Jurkat, Clone E6-1 (cell line): Measurements from ENCODE around the gene PRDM16.

Experiments used
- DNase-seq: peaks from one replicate; pipeline ENCODE4 v3.0.0-alpha.2; 2011; ENCODE audit warnings: low read depth, low spot score
- H3K4me3 ChIP-seq: 2 replicates; pipeline ENCODE4 v1.5.1; 2011; ENCODE audit warnings: mild to moderate bottlenecking, low read length, control low read depth, moderate library complexity

The PRDM16 gene

DNA sequence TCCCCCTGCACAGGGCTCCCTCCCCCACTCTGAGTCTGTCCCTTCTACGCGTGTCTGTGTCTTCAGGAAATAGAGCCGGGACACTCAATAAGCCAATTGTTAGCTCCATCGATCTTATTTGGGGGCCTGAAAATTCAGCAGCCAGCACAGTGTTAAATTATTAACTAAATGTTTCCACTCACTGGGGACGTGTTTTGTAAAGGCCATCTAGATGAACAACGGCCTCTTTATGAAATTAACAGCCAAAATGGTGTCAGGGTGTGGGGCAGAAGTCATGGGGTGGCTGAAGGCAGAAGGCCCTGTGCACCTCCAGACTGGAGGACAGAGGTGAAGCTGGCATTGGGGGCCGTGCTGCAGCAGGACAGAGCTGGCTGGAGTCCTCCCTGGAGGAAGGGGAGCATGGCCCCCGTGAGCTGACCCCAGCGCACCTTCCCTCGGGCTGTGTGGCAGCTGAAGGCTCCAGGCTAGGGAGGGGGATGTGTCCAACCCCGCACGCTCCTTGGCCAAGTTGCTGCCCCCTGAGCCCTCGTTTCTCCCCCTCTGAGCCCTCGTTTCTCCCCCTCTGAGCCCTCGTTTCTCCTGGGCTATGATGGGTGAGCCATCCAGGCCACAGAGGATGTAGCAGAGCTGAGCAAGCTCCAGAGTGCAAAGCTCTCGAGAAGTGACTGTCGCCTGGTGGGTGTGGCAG lies 271.7 kb downstream of the PRDM16 start:
- no peak overlapping the region for H3K4me3 ChIP-seq
- no peak for DNase-seq

DNA sequence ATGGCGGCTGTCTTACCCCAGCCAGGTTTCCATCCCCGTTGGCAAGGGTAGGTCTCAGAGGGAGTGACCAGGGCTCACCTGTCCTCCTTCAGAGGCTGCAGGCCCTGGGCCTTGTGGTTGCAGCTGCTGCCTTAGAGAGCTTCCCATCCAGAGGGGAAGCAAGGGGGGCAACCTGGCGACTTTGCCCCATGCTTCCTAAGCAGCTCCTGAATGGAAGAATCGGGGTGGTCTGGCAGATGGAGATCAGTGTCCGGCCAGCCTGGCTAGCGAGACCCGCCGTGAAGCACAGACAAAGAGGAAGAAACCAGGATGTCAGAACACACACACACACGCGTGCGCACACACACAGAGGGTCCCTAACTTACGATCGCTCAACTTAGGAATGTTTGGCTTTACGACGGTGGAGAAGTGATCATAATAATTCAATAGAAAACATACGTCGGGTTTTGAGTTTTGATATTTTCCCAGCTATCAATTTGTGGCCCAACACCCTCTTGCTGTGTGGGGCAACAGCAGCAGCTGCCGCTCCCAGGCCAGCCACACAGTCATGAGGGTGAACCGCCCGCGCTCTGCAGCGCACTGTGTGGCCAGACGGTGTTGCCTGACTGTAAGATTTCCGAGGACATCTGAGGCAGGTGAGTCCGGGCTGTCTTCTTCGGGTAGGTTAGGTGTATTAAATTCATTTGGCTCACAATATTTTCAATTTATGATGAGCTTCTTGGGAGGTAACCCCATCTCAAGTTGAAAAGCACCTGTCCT lies 272.4 kb downstream of the PRDM16 start:
- DNase-seq, result no peak
- H3K4me3 ChIP-seq, result no peak overlapping the region

DNA sequence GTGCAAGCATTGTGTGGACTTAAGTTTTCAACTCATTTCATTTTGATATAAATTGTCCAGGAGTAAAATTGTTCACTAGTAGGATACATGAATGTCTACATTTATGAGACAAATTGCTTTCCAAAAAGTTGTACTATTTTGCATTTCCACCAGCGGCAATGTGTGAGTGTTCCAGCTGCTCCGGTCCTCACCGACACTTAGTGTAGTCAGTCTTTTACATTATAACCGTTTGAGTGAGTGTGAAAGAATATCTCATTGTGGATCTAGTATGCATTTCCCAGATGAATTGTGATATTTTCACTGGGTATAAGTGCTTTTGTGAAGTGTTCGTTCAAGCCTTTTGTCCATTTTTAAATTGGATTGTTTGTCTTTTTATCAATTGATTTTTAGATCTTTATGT lies 274.0 kb downstream of the PRDM16 start:
- no peak overlapping the region for H3K4me3 ChIP-seq
- DNase-seq, result no peak

DNA sequence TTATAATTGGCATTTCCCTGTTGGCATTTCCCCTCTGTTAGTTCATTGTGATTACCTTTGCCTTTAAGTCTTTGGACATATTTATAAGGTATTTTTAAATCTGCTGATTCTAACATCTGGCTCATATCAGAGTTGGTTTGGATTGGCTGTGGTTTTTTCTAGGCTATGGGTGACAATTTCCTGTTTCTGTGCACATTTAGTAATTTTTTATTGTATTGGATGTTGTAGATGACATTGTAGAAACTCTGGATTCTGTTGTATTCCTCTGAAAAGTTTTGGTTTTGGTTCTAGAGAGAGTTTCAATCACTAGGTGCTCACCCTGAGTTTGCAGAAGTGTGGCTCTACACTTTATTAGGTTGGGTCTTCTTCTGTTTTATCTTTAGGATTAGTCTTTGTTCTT lies 275.4 kb downstream of the PRDM16 start:
- DNase-seq, result no peak
- no peak overlapping the region for H3K4me3 ChIP-seq

DNA sequence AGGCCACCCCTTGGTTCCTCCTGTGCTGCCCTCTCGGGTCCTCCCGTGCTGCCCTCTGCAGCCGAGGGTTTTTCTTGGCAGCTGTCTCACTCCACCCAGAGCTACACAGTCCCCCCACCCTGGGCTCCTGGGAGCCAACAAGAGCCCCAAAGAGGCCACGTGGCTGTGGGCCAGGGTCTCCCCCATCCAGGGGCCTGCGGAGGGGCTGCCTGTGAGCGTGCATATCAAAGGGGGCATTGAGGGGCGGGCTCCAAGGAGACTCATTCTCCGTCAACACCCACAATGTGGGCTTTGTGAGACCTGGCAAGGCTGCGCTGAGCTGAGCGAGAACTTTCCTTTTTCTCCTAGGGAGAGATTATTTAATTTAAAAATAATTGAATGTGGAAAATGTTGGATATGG lies 276.8 kb downstream of the PRDM16 start:
- DNase-seq, result no peak
- no peak overlapping the region for H3K4me3 ChIP-seq

DNA sequence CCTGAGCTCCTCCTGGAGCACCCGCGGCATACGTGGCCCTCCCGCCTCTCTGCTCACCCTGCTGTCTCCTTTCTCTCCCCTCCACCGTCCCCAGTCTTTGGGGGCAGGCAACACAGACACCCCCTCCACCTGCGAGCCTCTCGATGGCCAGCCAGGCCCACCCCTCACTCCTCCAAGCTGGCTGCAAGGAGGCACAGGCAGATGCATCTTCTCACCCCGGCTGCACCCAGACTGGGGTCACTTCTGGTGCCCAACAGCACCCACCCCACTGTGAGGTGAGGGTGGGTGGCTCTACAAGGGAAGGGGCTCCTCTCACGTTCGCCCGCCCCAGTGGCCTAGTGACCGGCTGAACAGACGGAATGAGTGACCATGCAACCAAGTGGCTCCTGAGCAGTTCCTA lies 277.5 kb downstream of the PRDM16 start:
- H3K4me3 ChIP-seq, result no peak overlapping the region
- DNase-seq, result no peak

DNA sequence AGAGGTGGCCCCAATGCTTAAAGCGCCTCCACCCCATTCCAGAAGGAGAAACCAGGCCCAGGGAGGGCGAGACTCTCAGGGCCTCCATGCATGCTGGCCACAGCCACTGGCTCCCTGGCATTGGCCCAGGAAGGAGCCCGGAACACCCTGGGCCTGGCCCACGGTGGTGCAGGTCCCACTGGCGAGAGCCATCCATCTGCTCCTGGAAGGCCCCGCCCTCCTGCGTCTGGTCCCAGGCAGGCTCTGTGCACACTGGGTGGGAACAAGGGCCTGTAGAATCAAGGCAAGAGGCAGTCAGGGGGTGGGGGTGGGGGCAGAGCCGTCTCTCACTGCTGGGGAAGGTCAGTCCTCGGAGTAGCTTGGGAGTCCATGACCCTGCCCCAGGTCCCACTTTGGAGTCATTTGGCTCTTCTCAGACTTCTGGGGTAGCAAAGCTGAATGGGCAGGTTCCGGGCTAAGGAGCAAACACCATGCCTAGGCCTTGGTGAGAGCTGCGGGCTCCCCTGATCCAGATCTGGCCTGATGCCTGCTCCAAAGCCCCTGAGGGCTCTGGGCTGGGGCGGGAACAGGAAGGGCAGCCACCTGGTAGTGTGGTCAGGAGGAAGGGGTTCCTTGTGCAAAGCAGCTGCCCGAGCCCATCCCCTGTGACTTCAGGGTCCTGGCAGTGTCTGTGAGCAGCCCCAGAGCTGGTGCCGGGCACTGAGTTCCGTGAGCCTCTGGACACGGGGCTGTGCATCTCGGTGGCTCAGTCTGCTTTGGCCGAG lies 278.4 kb downstream of the PRDM16 start:
- H3K4me3 ChIP-seq, result no peak overlapping the region
- no peak for DNase-seq

DNA sequence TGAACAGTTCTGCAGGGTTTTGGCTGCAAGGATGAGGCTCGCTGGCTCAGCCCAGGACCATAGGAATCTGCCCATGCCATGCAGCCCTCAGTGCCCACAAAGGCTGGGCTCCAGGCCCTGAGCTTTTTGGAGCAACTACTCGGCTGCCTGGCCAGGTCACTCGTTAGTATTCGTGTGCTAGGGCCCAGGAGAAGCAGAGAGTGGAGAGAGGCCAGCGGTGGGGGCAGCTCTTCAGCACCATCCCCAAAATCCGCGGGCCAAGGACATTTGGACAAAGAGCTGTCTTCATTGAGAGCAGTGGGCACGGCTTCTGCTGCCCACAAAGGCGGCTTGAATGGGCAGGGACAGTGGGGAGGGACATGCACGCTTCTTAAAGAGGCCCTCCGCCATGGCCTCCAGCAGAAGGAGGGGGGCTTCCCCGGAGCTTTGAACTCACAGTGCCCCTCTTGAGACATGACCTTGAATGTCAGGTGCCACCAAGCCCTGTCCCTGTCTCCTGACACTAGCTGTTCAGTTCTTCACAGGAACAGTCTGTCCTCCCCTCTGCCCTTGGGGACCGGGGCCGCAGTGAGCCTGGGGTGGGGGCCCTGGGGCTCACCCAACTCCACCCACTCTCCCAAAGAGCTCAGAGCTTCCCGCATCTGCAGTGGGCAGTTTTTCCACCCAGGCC lies 279.3 kb downstream of the PRDM16 start:
- H3K4me3 ChIP-seq, result no peak overlapping the region
- no peak for DNase-seq

DNA sequence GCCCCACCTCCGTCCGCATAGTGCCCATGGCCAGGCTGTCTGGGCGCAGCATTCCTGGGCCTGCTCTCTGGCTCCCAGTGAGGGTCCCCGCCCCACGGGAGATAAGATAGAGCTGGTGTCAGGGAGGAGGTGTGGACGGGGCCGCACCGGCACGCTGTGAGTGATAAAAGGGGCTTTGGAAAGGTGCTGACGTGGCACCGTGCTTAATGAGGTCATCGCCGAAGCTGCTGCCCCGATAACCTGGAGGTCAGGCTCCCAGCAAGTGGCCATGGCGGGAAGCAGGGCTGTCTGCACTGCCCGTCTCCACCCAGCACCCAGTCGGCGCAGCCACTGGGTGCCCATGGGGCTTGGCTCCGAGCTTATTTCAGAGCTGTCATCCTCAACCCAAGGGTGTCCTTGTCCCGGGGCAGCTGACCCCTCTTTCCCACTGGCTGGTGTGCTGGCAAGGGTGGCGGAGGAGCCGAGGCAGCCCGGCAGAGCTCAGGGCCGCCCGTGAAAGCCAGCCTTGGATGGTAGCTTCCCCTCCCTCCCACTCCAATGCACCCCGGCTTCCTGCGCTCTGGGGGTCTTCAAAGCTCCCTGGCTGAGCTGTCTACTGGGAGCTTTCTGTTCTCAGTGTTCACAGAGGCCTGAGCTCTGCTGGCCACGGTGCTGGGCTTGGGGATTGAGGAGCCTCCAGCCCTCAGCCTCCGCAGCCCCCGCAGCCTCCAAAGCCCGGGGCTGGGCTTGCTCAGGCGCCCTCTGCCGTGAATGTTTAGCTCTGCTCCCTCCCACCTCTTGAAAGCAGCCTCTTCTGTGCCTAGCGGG lies 280.4 kb downstream of the PRDM16 start:
- H3K4me3 ChIP-seq, result no peak overlapping the region
- no peak for DNase-seq

DNA sequence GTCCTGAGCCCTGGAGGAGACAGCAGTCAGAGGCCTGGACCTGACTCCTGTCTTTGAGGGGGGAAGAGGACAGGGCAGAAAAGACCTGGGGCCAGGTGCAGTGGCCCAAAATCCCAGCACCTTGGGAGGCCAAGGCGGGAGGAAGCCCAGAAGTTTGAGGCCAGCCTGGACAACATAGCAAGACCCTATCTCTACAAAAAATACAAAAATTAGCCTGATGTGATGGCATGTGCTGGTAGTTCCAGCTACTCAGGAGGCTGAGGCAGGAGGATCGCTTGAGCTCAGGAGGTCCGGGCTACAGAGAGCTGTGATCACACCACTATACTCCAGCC lies 280.9 kb downstream of the PRDM16 start:
- no peak for DNase-seq
- H3K4me3 ChIP-seq, result no peak overlapping the region

DNA sequence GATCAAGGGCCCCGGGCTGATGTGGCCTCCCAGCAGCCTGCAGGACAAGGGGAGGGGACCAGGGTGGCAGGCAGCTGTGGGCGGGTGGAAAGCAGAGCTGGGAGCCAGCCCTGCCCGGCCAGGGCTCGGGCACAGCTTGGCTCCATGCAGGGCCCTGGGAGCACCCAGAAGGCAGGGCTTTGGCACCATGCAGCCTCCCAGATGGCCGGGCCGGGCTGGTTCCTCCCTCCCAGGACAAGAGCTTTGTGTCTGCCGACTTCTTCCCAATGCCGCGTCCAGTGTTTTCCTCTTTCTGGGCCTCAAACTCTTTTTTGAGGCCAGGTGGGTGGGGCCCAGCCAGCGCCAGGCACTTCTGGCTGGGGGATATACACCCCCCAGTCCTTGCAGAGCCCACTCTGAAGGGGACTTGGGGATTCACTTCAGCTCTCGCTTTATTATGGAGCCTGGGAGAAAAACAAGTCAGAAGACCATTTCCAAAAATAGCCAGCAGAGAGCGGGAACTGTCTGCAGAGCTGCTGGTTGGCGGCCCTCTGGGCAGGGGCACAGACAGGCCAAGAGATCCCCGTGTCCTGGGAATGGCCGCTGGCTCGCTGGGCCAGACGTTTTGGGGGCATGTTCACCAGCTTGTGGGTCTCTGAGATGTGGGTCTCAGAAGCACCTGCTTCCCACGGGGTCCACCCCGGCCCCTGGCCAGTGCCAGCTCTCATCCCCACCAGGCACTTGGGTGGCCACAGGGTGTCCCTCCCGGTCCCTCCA lies 281.7 kb downstream of the PRDM16 start:
- H3K4me3 ChIP-seq, result no peak overlapping the region
- DNase-seq, result no peak

DNA sequence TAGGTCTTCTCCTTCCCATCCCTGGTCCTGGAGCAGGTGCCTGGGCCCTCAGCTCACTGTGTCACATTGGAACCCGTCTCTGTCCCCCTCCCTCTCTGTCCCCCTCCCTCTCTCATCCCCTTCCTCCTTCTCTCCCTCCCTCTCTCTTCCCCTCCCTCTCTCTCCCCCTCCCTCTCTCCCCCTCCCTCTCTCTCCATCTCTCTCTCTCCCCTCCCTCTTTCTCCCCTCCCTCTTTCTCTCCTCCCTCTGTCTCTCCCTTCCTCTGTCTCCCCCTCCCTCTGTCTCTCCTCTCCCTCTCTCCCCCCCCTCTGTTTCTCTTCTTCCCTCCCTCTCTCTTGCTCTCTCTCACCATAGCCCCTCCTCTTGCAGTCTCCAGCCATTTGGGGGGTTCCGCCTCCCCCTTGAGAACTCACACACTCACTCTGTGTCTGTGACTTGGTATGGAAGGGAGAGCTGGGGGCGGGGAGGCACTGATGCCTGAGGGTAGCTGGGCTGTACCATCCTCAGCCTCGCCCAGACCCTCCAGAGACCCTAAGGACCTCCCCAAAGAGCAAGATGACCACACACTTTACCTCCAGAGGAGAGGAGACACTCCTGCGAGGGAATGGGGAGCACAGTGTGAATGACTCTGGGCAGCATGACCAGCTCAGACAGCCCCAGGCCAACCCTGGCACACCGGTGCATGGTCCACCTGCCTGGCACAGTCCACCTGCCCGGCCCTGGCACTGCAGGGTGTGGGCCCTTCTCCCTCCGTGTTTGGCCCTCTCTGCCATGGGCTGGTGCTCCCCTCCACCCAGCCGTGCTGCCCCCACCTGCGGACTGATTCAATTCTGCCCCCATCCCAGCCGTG lies 282.7 kb downstream of the PRDM16 start:
- no peak for DNase-seq
- H3K4me3 ChIP-seq, result no peak overlapping the region

DNA sequence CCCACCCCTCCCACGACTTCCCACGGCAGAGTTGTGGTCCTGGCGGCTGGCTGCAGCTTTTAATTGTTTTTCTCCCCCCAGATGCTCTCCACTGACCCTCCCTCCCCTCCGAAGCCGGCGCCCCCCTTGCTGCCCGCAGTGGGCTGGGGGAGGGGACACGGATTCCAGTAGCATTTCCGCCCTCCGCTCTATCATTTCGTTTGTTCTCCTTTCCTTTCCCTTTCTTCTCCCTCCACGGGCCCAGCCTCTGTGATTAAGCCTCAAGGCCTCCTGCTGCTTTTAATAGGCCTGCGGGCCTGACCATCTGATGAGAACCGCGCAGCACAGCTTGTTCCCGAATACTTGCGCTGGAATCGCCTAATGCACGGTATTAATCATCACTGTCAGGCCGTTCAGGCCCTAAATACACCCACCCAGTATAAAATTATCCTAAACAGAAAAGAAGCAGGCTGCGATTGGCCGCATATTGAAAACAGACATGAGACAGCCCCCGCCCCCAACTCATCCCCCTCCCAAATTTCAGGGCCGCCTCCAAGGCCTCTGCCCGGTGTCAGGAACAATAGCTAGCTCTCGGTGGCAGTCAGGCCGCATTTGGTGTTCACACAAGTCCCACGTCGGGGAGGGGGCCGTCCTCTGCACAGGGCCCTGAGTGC lies 283.4 kb downstream of the PRDM16 start:
- no peak for DNase-seq
- H3K4me3 ChIP-seq, result no peak overlapping the region

DNA sequence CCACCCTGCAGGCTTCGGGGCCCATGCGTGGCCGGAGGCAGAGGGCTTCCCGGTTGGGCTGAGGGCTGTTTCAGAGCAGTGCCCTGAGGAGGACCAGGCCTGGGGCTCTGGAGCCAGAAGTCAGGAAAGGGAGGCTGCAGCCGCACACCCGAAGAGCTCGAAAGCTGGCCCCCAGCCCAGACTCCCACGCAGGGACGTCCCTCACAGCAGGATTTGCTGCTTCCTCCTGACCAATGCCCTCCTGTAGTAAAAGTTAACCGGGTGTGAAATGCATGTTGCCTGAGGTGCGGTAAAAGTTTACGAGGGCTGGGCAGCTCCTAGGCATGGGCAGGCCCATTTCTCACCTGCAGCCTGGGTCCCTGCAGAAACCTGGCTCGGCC lies 283.9 kb downstream of the PRDM16 start:
- H3K4me3 ChIP-seq, result no peak overlapping the region
- no peak for DNase-seq

DNA sequence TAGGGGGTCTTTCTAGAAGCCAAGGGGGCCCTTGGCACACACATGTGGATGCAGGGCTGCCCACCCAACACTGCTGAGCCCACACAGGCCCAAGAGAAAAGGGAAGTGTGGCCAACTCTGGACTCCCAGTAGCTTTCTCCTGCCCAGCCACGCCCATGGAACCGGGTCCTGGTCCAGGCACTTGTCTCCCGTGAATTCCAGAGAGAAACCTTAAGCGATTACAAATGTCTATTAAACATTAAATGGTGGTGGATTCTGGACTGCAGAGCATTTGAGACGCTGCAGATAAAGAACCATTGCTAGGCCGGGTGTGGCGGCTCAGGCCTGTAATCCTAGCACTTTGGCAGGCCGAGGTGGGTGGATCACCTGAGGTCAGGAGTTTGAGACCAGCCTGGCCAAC lies 284.9 kb downstream of the PRDM16 start:
- no peak overlapping the region for H3K4me3 ChIP-seq
- no peak for DNase-seq

DNA sequence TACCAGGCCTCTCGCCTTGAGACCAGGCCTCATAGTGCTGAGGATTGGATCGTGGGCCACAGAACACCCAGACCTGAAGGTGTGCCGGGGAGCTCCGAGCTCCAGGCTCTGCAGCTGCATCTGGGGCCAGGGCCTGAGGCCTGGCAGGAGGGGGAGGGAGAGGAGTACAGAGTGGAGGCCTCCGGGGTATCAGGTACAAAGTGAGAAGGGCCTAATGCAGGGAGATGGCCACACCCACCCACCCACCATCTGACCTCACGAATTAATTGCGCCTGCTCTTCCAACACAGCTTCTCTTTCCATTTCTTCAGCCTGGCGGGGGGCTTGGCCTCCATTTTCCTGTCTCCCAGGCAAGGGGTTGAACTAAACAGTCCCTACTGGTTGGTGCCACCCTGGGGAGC lies 286.1 kb downstream of the PRDM16 start:
- DNase-seq, result no peak
- H3K4me3 ChIP-seq, result no peak overlapping the region
